ENCODE measurements around the gene KDSR. TPM values are rescaled to one million over a fixed set of nuclear protein-coding genes. Genes with fewer than 3 reads are reported as not detected.

KDSR gene
- total RNA-seq, 1 donor from 2014 or later = 83.5 TPM

Other genes starting within 250 kb of the KDSR start
- gene BCL2, start 47.4 kb downstream of the KDSR start, total RNA-seq = 95.9 and 97.1 TPM in 2 replicates
- gene VPS4B, start 55.3 kb upstream of the KDSR start, total RNA-seq = 58.6 and 60.7 TPM in 2 replicates
- gene SERPINB5, start 109.8 kb upstream of the KDSR start, total RNA-seq = not detected in 2 replicates
- gene SERPINB12, start 175.2 kb upstream of the KDSR start, total RNA-seq = not detected in 2 replicates
- not detected in 2 replicates for gene SERPINB13, start 220.1 kb upstream of the KDSR start, total RNA-seq